Activated T-helper 9 cell treated with anti-CD3 and anti-CD28 coated beads, Interleukin-2, amount 50 U/mL, for 16 hours (primary cell): ENCODE data around the gene LRP1B.

ENCODE experiments used
- DNase-seq: peaks from one replicate; pipeline ENCODE4 v3.0.0-alpha.2; 2020; ENCODE audit warnings: low read depth

LRP1B gene

DNA sequence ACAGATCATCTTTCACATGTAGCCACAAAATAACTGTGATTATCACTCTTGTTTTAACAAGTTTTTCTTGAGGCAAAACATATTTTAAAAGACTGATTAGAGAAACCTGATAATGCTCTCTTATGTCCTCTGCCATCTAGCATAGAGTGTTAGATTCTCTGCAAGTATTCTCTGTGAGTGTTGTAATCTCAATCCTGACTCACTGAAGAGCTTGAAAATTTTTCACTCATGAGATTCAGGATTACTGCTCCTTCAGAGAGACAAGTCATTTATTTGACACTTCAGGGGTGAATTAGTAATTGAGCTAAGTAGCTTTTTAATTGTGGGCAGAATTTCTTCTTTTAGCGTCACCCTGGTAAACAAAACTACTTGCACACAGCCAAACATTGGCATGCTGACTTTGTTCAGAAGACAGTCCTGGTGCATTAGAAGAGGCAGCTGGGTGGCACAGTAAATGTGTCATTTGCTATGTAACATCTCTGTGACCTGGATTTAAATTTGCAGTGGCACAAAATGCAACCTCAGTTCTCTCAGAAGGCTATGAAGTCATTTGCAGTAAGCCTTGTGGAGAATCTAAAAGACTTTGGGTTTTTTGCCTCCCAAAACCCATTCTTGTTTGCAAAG lies 172.9 kb downstream of the LRP1B start:
- DNase-seq, result no peak

DNA sequence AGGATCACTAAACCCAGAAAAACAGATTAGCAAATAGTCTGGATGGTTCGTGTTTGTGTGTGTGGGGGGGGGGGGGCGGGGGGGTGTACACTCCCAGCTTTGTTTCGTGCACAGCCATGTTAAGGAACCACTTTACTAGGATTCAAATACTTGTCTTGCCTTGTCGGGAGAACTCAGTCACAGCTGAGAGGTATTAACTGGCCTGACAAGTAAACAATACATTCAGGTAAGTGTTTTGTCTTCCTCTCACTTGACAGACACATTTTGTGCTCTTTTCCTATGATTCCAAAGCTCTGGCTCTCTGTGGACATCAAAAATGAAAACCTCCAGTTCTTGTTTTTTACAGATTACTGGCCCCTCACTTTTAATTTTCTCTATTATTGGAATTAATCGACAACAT lies 173.5 kb downstream of the LRP1B start:
- DNase-seq, result no peak

DNA sequence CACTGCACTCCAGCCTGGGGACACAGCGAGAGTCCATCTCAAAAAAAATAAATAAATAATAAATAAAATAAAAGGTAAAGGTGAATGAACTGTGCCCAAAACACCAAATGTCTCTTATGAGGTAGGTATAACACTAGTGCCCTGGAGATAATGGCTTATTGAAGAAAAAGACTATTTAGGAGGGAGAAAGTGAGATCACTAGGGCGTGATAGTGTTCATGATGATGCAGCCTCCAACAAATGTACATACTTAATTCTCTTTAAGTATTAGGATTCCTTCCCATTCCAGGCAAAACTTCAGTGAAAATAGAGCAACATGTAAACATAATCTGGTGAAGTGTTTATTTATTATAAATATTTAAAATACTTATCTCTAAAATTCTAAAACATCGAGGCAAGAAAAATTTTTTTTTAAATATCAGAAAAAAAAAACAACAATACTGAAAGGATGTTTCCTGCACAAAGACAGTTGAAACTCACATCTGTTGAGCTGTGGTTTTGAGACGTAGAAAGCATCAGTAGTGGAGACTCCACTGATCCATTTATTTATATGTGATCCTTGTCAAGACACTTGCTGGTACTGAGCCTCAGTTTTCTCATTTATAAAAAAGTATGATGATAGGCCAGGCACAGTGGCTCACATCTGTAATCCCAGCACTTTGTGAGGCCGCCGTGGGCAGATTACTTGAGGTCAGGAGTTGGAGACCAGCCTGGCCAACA lies 183.3 kb downstream of the LRP1B start:
- no peak for DNase-seq

DNA sequence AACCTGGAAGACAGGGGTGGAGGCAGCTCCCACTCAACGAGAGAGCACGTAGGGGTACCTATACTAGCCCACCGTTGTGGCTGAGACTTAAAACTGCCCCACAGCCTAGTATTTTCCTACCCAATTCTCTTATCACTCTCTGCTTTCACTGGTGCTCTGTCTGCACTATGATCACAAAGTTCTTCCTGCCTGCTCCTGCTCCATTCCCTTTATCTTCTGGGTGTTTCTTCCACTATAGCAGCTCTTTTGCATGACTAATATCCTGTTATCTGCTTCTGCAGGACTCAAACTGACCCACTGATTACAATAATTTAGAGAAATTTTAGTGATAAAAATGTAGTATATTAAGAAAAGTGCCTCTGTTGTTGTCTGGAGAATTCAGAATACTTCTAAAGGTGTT lies 184.8 kb downstream of the LRP1B start:
- DNase-seq, result no peak

DNA sequence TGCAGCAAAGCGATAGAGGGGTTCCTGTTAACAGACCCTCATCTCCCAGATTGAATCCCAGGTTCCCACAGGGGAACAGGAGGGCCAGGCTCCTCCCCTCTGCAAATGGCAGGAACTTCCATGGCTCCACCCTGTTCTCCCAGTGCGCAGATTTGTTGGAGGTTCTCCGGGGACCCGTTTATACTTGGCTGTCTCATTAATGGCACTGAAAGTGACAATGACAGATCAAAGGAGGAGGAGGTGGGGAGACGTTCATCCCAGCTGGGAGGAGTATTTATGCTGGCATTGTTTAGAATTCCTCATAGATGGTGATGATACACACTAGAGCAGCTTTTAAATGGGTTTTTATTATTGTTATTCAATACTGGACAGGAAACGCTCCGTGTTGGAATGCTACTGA lies 186.9 kb downstream of the LRP1B start:
- DNase-seq, result no peak

DNA sequence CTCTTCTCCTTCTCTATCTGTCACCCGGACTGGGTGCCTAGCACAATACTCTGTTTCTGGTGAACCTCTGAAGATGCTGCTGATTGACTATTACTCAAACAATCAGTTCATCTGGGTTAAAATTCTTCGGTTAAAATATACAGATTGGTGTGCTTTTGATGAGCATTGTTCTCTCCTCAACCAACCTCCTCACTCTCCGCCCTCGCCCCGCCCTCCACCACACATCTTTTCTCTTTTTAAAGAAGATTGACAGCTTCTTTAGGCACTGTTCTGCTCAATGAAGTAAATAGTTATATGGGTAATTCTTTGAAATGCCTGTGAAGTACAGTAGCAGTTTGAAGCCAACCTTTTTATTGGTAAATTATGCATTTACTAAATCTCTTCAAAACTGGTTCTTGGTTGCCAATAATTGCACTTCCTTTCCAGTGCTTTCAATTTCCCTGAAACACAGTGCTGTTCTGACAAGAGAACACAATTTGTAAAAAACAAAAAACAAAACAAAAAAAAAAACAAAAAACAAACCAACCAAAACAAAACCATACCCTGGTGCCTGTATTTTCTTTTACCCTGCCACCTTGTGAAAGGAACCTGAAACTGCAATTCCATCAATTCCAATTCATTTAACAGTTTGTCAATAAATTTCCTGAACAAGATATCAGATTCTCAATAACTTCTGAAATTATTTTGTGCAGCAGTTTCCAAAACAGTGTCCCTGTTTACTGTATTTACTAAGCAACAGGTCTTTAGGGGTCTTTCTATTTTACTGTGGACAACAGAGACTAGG lies 188.6 kb downstream of the LRP1B start:
- DNase-seq, result no peak

DNA sequence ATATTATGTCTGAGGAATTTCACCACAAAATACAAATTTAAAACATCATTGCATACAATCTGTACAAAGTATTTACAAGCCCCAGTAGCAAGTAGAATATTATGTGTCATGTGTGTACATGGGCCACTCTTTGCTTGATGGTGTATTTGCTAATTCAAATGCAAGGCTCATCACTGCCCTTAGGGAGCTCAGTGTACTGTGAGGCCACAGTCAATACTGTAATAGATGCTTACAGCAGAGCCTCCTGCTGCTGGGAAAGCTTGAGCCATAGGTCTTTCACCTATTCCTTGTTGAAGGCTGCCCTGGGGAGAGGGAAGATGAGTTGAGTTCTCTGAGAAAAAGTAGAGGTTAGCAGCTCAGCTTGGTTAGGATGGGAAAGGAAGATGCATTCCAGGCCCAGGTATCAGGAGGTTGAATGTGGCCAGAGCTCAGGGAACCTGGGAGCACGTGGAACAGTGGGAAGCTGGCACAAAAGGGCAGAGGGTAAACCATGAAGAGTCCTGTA lies 189.6 kb downstream of the LRP1B start:
- DNase-seq, result no peak

DNA sequence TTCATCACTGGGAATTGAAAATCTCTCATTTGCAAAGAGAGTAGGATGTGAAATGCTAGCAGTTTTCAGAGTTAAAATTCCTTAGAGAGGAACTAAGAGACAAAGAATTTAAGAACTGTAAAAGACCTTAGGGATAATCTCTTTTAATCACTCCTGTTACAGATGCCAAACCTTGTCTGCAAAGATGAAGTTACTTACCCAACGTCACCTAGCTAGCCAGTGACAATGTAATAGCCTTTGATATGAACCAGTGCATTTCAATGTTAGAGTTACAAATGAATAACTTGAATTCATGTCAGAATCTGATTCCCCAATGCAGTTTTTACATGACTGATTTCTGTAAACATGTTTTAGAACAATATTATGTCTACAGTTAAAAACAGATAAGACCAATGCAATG lies 190.1 kb downstream of the LRP1B start:
- no peak for DNase-seq

DNA sequence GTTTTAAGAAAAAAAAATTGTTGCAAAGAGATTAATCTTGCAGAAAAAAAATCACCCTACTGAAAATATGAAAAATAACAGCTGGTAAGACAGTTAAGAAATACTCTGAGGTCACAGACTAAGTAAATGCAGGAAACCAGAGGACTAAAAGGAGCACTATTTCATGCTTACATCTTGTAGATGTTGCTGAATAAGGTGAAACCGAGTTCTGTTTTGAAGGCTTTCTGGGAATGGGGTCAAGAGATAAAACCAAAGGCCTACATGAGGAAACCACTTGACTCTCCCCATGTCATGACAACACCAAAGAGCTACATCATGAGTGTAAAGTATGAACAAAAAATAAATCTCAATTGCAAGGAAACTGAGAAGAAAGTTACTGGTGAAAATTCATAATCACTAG lies 197.6 kb downstream of the LRP1B start:
- no peak for DNase-seq

DNA sequence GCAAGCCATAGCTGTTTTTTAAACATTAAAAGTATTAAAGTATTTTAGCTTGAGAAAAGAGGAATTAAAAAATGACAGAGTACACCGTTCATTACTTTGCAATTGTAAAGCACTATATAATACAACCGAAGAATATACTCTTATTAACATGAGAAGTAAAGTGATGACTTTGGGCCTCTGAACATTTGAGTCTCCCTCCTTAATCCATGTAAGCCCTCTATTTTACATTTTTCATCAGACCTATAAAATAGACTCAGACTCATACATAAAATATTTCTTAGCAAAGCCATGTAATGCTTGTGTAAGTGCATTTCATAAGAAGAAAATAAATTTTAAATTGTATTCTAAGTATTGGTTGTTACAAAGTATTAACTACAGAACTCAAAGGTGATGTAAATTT lies 198.6 kb downstream of the LRP1B start:
- DNase-seq, result no peak

DNA sequence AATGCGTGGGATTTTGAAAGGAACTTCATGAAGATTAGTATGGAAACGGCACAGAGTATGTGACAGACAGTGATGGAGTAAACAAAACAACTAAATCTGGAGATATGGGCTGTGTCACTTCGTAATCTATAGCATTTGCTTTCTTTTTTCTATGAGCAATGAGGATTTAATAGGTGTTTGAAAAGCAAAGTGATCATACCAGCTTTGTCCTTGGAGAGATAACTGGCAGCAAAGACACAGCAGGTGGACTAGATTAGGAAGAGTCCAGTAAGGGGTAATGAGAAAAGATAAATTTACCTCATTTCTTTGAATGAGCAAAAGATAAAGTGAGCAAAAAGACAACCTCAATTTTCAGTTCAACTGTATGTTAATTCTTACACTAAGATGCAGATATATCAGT lies 199.0 kb downstream of the LRP1B start:
- DNase-seq, result no peak

DNA sequence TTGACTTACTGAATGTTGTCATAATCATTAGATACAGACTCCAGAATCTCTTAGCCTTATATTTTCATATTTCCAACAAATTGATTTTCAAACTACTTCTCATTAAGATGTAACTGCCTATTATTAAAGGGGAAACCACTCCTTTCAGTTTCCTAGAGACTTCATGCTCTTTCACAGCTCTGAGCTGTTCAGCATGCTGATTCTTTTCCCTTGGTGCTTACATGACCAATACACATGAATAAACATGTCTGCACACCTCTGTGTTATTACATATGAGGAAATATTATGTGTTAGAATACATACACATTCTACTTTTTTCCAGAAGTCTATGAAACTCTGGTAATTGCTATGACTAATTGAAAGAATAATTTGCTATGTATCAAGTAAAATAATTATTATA lies 200.0 kb downstream of the LRP1B start:
- DNase-seq, result no peak

DNA sequence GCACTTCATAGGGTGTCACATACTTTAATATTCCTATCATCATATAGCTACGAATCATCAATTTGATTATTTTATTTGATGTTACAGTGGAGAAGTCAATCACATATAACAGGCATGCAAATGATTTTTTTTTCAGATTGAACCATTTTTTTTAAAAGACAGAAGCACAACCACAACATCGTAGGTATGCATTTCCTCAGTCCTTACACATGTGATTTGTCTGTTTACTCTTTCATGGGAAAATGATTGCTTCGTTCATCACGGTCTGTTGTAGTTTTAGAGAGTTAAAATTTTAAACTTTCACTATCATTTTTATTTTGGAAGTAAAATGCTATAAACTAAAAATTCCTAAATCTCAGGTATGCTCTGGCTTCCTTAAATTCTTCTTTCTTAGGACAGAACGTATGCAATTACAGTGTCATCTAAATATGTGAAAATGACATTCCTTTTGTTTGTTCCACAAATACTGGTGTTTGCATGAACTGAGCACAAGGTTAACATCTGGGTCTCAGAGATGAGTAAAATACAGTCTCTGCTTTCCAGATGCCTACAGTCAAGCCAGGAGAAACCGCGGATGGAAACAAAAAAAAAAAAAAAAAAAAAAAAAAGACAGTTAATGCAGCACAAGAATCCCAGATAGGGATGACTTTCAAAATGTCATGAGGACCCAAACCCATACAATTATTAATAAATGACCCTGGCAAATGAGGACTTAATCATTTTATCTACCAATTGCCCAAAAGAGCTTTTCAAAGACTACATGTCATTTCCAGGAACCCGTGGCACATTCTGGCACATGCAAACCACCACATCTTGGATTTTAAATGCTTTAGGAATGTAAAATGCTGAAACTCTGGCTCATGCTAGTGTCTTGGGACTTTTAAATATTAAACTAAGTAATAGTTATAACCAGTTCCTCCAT lies 201.2 kb downstream of the LRP1B start:
- DNase-seq, result no peak

DNA sequence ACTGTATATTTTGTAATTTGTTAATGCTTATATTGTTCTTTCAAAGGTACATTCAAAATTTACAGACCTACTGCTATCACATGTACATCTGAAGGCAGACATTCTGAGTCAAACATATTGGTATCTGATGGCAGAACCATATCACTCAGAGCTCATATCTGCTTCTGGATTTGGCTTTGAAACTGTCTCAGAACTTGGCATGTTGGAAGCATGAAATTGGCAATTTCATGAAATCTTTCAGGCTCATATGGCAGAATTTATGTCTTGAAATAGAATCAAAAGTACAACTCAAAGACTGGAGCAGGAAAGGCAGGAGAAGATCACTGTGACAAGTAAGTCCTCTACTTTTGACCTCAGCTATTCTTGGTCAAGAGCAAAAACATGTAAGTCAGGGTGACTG lies 202.3 kb downstream of the LRP1B start:
- DNase-seq, result no peak

DNA sequence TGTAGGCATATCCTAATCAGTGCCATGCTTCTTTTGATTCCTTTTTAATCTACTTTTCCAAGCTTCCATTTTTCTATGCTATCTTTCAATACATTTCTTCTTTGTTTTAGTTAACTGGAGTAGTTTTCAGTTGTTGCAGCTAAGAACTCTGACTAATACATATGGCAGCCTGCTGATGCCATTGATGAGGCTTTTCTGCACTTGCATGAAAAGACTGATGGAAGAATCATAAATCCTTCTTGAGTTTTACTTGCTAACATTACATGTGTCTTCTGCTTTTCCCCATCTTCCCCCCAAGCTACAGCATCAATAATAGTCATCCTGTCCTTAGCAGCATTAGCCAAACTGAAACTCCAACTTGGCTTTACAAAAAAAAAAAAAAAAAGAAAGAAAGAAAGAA lies 203.3 kb downstream of the LRP1B start:
- no peak for DNase-seq

DNA sequence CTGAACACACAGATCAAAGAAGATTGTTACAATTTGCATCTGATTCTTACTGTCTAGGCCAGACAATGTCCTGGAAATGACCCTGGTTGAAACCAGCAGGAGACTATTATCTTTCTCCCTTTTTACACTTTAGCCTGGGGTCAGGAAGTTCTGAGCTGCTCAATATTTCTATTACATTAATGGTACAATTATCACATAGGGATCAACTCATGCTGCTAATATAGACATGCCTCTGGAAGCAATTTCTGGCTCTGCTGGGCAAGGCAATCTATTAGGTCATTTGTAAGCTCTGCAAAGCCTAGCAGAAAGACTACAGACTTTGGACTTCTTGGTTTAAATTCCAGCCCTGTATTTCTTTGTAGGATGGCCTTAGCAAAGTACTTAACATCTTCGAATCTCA lies 205.3 kb downstream of the LRP1B start:
- DNase-seq, result no peak

DNA sequence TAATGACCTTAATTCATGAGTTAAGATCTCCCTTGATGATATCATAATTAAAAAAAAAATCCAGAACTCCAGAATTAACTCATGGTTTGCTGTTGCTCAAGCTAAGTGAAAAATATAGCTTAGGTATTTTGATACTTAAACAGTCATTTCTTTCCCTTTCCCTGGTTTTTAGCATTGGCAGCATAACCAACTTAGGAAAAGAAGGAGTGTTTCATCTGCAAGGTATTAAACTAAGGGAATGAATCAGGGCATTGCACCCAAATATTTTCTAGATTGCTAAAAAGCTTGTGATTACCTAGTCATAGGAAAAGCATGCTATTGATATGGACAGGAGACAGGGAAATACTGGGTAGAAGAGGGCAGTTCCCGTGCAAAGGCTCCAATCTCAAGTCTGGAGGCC lies 207.2 kb downstream of the LRP1B start:
- no peak for DNase-seq

DNA sequence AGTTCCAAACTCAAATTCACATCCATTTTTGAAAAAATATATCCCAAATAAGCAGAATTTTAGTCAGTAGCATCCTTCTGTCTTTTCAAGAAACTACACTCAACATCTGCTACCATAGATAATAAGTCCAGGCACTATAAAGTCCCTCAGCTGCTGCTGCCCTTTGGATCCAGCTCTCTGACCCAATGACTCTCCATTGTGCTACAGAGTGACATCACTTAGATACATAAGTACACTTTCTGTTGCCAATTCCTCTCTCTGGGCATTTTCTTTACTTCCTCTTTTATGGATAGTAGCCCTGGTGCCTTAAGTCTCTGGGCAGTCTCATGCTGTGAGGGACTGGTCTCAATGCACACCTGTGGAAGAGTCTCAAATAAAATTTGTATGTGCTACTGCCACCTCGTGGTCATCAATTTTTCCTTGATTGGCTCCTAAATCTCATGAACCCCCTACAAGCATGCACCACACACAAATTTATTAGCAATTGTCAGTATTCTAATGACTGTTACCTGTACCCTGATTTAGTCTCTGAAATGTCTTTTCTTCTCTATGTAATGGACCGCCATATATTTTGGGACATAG lies 219.2 kb downstream of the LRP1B start:
- no peak for DNase-seq

DNA sequence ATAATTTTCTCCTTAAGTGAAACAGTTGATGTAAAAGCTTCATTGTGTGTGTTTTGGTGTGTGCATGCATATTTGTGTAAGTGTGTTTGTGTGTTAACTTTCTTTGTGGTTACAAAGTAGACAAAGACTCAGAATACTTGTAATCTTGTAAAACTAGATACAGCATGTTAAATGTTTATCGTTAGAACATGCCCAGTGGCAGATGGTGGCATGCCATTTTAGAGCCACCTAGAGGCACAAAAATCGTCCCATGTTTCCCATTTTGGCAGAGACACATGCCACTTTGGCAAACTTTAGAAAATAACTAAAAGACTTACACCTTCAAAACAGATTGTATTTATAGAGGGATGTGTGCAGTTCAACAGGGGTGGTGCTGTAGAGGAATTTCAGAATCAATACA lies 224.1 kb downstream of the LRP1B start:
- DNase-seq, result no peak

DNA sequence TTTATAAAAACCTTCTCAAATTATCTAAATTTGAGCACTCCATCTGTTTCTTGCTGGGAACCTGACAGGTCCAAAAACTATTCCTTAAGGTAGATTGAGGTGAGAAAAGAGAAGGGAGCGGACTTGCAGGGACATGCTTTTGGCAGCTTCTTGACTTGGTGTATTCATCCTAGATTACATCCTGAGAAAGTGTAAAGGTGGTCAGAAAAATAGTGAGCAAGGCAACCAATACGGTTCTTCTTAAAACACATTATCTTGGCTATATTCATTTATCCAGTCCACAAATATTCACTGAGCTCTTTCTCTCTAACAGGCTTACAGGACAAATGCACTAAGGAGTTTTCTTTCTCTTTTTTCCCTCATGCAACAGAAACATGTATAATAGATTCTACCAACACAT lies 230.0 kb downstream of the LRP1B start:
- no peak for DNase-seq

DNA sequence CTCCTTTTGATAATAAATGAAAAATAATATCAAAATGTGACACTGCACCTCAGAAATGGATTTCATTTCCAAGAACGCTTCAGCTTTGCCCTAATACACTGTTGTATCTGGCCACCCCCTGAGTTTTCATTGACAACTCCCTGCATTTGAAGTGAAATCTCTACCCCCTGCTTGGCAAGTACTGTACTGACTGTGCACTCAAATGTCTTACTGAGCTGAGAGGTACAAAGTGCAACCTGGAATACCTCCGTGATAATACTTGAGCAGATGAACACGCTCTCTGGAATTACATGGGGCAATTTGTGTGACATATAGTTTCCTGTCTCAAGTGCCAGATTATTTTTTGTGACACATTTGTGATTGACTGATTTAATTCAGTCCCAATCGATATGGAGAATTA lies 231.1 kb downstream of the LRP1B start:
- no peak for DNase-seq

DNA sequence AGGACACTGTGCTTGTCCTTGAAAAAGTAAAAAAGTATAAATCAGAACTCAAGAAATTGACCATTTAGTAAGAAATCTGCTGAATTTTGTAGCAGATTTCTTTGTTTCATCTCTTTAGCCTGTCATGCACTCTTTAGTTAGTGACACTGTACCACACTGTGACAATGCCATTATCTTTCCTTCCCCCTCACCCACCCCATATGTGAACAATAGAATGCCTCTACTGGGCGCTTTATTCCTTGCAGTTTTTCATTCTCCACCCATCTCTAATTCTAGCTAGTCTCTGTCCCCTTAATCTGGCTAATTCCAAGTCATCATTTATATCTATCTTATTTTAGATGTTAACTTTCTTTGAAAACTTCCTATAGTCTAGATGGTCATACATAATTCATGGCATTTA lies 241.0 kb downstream of the LRP1B start:
- DNase-seq, result no peak
